Measurements from ENCODE around the gene SLC25A19. TPM values are rescaled to one million over a fixed set of nuclear protein-coding genes. Genes with fewer than 3 reads are reported as not detected.

SLC25A19 gene
- total RNA-seq: 45.8 and 47.6 TPM in 2 replicates

DNA sequence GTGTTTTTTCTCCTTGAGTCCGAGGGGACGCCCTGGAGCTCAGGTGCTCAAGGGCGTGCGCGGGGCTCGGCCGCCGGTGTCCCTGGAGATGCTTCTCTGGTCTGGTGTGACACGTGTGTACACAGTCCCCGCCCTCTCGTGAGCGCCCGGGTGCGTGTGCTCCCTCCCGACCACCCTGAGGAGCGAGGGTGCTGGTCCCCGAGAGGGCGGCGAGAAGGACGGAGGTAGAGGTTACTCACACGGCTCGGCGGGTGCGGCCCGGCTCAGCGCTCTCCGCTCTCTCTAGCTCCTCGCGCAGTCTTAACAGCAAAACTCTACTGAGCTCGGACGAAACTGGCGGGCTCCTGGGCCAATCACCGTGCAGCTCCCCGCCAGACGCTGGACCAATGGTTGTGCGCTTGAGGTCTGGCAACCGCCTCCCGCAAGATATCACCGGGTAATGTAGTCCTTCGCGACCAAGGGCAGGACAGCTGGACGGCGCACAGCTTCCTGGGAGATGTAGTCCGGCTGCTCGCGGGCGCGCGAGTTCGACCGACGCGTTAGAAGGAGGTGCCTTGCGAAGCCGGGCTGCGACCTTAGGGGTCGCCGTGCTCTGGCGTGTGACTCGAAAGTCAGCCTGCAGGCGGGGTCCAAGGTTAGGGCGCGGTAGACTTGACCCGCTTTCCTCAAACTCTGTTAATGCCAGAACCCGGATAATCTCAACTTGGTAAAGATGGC lies at the start of gene SLC25A19:
SLC25A19 (minus strand) TSS at position 319 of the 717 bp plus-strand sequence. CDS start 2,669 bp downstream, outside the sequence.
- intact Hi-C loops (cut with micrococcal nuclease): loop anchor here (1.0 to 5.0 kb wide), 8 partner anchors 18 to 416 kb away; partner anchors contain the start of genes FDXR, GGA3, GRB2 and MIF4GD

DNA sequence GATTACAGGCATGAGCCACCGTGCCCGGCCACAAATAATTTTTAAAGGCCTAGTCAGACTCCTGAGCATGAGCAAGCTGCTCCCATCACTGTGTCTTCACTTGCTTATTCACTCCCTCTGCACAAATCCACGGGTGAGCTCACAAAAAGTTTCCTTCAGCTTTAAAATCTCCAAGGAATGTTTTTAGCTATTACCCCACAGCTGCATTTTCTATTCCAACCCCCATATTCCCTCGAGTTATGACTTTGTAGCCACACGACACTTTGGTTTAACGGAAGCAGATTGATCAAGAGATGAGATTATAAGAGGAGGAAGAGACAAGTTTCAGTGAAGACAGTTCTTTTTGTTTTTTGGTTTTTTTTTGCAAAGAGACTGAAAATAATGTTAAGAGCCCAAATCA lies 49.1 kb upstream of the SLC25A19 start:
- intact Hi-C loops (cut with micrococcal nuclease): loop anchor here (5.0 kb wide), 1 partner anchor 64 kb away; no protein-coding TSS in a partner anchor

DNA sequence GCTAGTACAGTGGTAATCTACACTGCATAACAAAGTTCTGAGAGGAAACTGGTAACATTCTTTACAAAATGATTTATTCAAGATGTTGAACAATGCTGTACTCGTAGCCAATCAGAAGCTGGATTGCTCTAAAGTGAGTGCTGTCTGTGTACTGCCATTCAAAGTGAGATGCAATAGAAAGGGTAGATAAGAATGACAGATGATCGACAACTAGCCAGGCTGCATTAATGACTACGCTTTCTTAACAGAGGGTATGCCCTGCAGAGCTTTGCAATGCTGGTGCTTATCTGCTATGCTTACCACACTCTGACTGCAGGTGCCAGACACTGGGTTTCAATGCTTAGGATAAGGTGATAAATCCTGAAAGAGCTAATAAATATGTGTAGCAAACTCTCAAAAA lies 46.1 kb upstream of the SLC25A19 start:
- intact Hi-C loops (cut with micrococcal nuclease): loop anchor here (5.0 kb wide), 1 partner anchor 67 kb away; no protein-coding TSS in a partner anchor

- intact Hi-C loops (cut with micrococcal nuclease): loop anchor here (5.0 kb wide), 1 partner anchor 68 kb away; no protein-coding TSS in a partner anchor
These were observed 45.5 kb upstream of the SLC25A19 start for GRCh38 chr17:75334723-75335122.

DNA sequence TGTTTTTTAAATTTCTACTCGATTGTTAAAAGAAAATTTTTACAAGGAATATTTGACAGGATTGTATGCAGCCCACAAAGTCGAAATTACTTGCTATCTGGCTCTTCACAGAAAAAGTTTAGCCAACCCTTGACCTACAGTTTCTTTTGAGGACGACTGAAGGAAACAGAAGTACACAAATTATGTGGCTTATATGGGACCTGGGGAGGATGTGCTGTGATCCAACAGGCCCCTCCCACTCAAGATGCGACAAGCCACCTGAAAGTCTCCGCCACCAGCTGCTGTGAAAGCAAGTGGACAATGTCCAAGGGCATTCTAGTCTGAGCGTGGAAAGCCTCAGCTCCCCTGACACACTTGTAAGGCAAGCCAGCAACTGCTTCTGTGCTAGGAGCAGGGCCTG lies 42.4 kb upstream of the SLC25A19 start:
- intact Hi-C loops (cut with micrococcal nuclease): no loop called here

DNA sequence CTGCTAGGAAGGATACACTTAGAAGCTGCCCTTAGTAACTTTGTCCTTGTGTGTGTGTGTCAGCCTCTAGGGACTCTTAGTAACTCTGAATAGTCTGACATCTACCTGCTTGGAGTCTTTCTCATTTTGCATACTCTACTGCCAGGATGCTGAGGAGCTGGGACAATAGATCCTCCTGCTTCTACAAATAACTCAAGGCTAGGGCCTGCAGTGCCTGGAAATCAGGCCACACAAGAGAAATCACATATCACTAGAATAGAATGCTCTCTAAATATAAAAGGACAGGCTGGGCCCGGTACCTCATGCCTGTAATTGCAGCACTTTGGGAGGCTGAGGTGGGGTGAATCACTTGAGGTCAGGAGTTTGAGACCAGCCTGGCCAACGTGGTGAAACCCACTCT lies 38.5 kb upstream of the SLC25A19 start:
- intact Hi-C loops (cut with micrococcal nuclease): no loop called here

GRCh38 chr17:75326226-75326848 lies 37.1 kb upstream of the SLC25A19 start:
- intact Hi-C loops (cut with micrococcal nuclease): no loop called here

- intact Hi-C loops (cut with micrococcal nuclease): no loop called here
These were observed 36.6 kb upstream of the SLC25A19 start for GRCh38 chr17:75325827-75326225.

- intact Hi-C loops (cut with micrococcal nuclease): no loop called here
These were observed 36.1 kb upstream of the SLC25A19 start for GRCh38 chr17:75325348-75325747.

- intact Hi-C loops (cut with micrococcal nuclease): loop anchor here (5.0 kb wide), 1 partner anchor 46 kb away; no protein-coding TSS in a partner anchor
These were observed 32.3 kb upstream of the SLC25A19 start for GRCh38 chr17:75321506-75321905.

DNA sequence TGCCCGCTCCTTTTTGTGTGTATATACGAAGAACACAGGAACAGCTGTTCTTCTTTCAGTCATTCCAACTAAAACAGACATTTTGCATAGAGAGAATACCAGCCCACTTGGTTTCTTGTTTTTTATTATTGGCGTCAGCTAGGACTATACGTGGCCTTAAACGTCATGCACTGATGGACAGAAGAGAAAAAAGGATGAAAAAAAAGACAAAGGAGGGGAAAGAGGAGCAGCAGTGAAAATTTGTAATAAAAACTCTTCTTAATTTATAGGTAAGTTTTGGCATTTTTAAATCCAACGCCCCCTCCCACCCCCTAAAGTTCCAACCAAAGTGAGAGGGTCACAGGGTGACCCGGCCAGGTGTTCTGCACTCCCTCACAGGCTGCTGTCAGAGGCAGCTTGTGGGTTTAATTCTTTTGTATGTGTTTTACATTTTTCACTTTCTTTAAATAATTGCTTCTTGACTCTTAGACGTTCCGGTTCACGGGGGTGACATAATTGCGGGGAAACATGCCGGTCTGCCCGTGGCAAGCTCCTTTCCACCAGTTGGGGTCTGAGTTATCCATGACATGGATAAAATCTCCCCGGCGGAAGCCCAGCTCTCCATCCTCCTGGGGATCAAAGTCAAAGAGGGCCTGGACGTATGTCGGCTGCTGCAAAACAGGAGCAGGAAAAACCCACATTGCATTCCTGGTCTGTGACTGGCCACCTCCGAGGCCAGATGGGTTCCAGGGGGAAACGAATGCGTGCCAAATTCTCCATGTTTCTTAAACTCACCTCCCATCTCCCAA lies 30.9 kb upstream of the SLC25A19 start:
- intact Hi-C loops (cut with micrococcal nuclease): loop anchor here (5.0 kb wide), 1 partner anchor 47 kb away; no protein-coding TSS in a partner anchor

- intact Hi-C loops (cut with micrococcal nuclease): no loop called here
These were observed 29.5 kb upstream of the SLC25A19 start for GRCh38 chr17:75318615-75319222.

- intact Hi-C loops (cut with micrococcal nuclease): no loop called here
These were observed 29.0 kb upstream of the SLC25A19 start for GRCh38 chr17:75318211-75318610.

GRCh38 chr17:75317671-75318070 lies 28.4 kb upstream of the SLC25A19 start:
- intact Hi-C loops (cut with micrococcal nuclease): no loop called here

- intact Hi-C loops (cut with micrococcal nuclease): no loop called here
These were observed 27.0 kb upstream of the SLC25A19 start for GRCh38 chr17:75316253-75316652.

DNA sequence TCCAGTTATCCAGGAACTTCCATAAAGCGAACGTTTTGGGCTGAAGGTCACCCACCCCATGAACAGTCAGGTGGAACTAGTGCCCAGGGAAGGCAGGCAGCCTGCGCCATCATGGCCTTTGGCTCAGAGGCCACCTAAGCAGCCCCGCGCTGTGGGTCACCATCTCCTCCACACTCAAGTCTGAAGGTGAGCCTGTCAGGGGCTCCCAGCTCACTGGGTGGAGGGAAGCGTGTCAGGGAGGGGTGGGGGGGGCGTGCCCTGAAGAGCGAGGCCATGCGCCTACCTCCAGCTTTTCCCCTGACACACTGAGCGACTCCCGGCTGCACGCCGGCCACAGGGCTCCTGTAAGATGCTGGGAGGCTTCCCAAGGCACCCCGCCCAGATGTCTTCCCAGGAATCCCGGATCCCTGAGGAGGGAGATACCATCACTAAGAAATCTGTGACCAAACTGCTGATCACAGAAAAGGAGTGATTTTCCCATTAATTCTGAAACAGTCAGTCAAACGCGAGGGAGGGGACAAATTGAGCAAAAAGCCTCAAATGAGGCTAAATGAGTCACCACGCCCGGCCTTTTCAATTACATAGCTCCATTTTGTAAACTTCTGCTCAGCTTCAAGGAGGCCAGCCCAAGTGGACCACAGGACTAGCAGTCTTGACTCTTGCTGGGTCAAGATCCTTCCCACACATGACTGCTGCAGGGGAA lies 26.5 kb upstream of the SLC25A19 start:
- intact Hi-C loops (cut with micrococcal nuclease): no loop called here

DNA sequence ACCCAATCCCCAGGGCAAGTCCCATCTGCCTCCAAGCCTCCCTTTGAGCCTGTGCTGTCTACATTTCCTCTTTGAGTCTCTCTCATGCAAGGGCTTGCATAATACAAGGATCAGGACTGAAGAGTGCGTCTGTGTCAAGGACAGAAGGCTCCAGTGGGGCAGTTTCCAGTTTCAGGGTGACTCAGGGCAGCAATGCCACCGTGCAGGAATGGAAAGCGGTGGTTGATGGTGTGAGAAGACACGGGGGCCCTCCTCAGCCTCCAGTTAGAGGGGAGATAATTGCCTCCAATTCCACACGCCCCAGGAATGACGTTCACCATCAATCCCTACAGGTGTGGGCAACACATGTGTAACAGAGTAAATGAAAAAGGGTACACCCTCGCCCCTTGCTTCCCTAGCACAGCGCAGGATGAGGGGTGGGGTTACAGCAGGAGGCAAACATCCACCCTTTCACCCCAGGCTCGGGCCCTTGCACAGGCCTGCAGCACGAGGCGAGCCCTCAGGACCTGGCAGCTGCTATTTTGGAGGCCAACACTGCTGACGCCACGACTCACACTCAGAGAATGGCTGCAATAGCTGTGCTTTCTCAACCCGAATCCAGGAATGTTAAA lies 24.8 kb upstream of the SLC25A19 start:
- intact Hi-C loops (cut with micrococcal nuclease): no loop called here

DNA sequence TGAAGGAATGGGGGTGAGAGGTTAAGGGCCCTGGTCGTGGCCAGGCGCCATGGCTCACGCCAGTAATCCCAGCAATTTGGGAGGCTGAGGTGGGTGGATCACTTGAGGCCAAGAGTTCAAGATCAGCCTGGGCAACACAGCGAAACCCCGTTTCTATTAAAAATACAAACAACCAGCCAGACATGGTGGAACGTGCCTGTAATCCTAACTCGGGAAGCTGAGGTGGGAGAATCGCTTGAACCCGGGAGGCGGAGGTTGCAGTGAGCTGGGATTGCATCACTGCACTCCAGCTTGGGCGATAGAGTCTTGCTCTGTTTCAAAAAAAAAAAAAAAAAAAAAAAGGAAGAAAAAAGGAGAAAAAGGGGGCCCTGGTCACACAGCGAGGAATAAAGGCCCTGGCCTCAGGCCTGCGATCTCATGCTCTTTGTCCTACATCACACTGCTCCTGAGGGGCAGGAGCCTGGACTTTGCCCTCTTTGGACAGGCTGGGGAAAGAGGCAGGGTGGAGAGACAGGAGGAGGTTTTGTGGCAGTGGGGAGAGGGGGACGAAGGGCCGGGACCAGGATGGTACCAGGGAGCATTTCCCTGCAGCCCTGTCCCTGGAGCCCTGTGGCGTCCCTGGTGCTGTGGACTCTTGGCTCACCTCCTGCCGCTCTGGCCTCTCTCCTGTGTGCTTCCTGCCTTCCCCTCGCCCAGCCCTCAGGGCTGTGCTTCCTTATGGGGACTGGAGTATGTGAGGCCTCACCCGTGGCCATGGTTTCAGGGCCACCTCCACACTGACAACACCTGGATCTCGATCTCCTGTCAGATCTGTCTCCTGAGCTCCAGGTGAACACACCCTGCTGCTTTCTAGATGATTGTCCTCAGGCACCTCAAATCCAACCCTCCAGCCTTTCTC lies 19.7 kb upstream of the SLC25A19 start:
- intact Hi-C loops (cut with micrococcal nuclease): no loop called here
